Vein endothelial cell (primary cell): ENCODE measurements around the gene GPD2. TPM values are rescaled to one million over a fixed set of nuclear protein-coding genes. Genes with fewer than 3 reads are reported as not detected.

Source experiments
- total RNA-seq: library from RNA; depleted of rRNA; stranded (reverse); fragments of >200 nt; gene quantifications from 2 replicates; pipeline ENCODE4 v1.2.3, GENCODE V29; 2012

The GPD2 gene
- 42.1 and 63.4 TPM in 2 replicates for total RNA-seq

GRCh38 chr2:156435718-156436496 lies at the start of gene GPD2:
TSS of gene GPD2 (plus strand) at chr2:156436379. CDS start at chr2:156476106, 39,727 bp downstream.

Other genes with a start within 250 kb of the GPD2 start
- gene NR4A2, start 103.7 kb upstream of the GPD2 start, total RNA-seq, result under 0.01 and 0.10 TPM in 2 replicates